Ishikawa (cell line): Measurements from ENCODE around the gene SLC25A11.

Experiments
- CREB1 ChIP-seq: IDR thresholded peaks from 2 replicates; pipeline ENCODE4 v1.6.1; 2012; ENCODE audit warnings: low read depth
- EGR1 ChIP-seq: IDR thresholded peaks from 2 replicates; pipeline ENCODE4 v1.6.1; 2012
- EP300 ChIP-seq: IDR thresholded peaks from 2 replicates; pipeline ENCODE4 v1.6.1; 2012; ENCODE audit warnings: borderline replicate concordance
- NFIC ChIP-seq: IDR thresholded peaks from 2 replicates; pipeline ENCODE4 v1.6.1; 2012
- RAD21 ChIP-seq: IDR thresholded peaks from 2 replicates; pipeline ENCODE4 v1.6.1; 2012; ENCODE audit warnings: low read depth
- REST ChIP-seq: IDR thresholded peaks from 2 replicates; pipeline ENCODE4 v1.6.1; 2012; ENCODE audit warnings: low read depth, mild to moderate bottlenecking
- TAF1 ChIP-seq: IDR thresholded peaks from 2 replicates; pipeline ENCODE4 v1.6.1; 2012; ENCODE audit warnings: low read depth, mild to moderate bottlenecking
- TCF12 ChIP-seq: IDR thresholded peaks from 2 replicates; pipeline ENCODE4 v1.6.1; 2012; ENCODE audit warnings: low read depth
- TEAD4 ChIP-seq: IDR thresholded peaks from 2 replicates; pipeline ENCODE4 v1.6.1; 2012
- USF1 ChIP-seq: IDR thresholded peaks from 2 replicates; pipeline ENCODE4 v1.6.1; 2012
- YY1 ChIP-seq: IDR thresholded peaks from 2 replicates; pipeline ENCODE4 v1.6.1; 2012; ENCODE audit warnings: low read depth
- TF ChIP-seq, protein P1 (sequence below): IDR thresholded peaks from 2 replicates; pipeline ENCODE4 v1.6.1; 2012

GRCh38 chr17:4947411-4948165 is 7.7 kb upstream of the SLC25A11 start:
- TF ChIP-seq CREB1 (no peak), REST (no peak), USF1 (no peak), TEAD4 (peak; percentile 40; the same call in 1 of the 2 replicates), TAF1 (no peak; the same call in 1 of the 2 replicates), RAD21 (no peak), TCF12 (no peak), EGR1 (no peak), EP300 (no peak; the same call in 1 of the 2 replicates), YY1 (no peak), NFIC (no peak)
- TF ChIP-seq, protein P1, sequence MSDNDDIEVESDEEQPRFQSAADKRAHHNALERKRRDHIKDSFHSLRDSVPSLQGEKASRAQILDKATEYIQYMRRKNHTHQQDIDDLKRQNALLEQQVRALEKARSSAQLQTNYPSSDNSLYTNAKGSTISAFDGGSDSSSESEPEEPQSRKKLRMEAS = peak; percentile 90
